ENCODE measurements around the gene ZNF618. TPM values are rescaled to one million over a fixed set of nuclear protein-coding genes. Genes with fewer than 3 reads are reported as not detected.

The ZNF618 gene
- total RNA-seq, 1 donor from 2014 or later, result 2.0 TPM

DNA sequence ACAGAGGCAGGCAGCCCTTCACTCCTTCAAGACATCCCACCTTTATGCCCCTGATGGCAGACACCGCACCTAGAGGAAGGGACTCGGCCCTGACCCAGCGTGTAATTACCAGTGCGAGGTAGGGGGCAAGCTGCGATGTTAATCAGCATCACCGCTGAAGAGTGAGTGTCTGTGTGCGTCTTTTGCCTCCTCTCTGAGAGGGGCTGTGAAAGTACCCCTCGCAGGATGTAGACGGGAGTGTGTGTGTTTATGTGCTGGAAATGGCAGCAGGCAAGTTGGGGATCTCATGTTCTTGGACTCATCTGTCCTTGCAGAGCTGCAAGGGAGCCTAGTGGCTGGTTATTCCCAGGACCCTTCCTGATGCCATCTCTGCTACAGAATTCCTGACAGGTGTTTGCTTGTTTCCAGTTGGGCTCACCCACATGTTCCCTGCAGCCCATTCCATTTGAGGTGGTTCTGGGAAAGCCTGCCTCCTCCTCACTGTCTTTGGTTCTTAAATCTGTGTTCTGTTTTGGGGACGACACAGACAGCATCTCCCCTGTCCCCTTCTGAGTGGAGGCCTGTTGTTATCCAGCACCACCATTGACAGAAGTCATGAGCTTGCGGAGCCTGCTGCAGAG, 70.5 kb downstream of the ZNF618 start:
- intact Hi-C loops (cut with DNase I), result no loop called here
- DNase-seq, result no peak
- ATAC-seq (ENCODE audit: poor library complexity), result no peak

DNA sequence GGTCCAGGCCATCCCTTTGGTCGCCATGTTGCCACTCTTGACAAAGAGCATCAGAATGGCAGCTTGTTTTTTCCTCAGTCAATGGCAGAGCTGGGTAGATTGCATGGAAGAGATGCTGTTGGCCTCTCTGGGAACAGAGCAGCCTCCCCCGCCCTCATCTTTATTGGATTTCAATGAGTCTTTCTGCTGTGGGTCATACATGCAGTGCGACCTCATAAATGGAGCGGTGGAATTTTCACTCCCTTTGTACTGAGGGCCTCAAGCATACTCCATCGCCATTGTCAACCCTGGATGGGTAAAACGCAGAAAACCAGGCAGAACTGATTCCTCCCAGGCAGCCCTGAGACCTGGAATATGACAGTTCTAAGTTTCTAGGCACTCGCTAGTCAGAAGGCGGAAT, 71.8 kb downstream of the ZNF618 start:
- ATAC-seq (ENCODE audit: poor library complexity), result no peak

DNA sequence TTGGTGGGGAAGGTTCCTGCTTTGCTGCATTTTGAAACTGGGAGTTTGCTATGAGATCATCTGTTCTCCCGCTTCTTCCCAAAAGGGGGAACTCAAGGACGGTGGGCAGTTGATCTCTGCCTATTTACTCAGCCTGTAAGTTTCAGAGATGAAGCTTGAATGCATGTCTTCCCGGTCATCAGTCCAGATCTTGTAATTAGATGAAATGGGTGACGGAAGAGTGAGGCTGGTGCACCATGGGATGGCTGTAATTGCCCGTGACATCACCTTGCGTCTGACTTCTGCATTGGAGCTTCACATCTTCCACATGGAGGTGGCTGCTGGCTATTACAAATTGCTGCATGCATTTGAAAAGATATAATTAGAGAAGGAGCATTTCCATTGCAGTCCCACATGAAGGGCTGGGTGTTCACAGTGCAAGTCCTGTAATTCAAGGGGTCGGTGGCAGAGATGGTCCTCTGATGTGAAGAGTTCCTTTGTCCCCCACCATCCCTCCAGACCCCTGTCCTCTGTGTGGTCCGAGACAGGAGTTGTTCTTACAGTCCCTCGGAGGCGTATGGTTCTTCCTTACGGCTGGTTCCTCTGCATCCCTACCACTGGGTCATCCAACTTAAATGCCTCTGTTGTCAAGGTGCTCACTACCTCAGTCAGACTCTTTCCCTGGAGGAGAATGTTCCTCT, 72.9 kb downstream of the ZNF618 start:
- DNase-seq (no peak), ATAC-seq (ENCODE audit: poor library complexity) (no peak)
- intact Hi-C loops (cut with DNase I), result no loop called here

More for the DNA sequence above, 71.8 kb downstream of the ZNF618 start:
- intact Hi-C loops (cut with DNase I), result no loop called here
- no peak for DNase-seq

DNA sequence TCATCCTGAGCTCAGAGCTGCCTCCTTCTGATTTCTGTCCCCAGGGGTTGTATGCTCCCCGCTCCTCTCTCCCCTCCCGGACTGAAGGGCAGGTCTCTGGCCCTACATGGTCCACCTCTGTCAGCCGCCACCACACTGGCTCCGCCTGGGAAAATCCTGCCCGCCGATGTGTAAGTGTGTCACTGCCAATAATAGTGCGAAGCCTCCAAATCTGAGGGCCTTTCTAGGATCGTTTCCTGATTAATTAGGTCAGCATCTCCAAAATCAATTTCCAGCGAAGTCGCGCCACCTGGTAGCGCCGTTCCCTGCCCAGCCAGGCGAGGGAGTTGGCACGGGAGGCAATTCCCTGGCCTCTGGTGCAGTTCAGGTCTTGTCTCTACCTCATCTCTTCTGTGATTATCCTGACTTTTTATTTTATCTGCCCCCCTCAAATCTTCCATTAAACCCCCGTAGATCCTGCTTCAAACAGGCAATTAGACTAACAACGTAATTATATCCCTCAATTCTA, 73.5 kb downstream of the ZNF618 start:
- intact Hi-C loops (cut with DNase I), result loop anchor here (10.0 kb wide), 1 partner anchor 45 kb away; no protein-coding TSS in a partner anchor

DNA sequence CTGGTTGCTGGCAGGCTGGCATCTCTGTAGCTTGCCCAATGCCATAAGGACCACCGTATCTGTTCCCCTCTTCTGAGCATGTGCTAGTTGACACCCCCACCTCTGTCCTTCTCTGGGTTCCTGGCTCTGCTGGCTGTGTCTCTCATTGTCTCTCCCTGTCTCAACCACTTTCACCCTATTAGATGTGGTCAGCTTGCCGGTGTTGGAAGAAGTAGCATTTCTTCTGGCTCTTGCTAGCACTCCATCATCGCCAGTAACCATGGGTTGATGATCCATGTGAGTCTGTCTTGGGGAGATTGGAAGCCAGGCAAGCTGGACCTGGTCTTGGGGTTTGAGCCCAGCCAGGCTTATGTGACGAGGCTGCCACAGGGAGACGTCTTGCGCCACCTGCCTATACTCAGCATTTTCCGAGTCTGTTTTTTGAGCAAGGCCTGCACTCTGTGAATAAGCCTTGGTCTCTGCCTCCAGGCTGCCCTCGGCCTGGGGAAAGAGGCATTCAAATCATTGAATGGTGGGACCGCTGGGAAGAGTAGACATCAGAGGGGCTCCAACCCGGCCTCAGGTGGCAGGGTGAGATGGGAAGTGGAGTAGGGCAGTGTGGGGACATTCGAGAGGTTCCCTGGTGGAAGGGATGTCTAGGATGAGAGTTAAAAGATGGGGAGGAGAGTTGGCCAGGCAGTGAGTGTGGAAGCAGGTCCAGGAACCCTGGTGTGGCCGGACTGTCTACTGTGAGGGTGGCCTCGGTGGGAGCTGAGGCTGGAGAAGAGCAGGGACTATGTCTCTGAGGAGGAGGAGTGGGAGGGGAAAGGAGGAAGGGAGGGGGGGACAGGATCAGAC, 74.3 kb downstream of the ZNF618 start:
- DNase-seq (no peak), ATAC-seq (ENCODE audit: poor library complexity) (no peak)
- intact Hi-C loops (cut with DNase I), result loop anchor here (10.0 kb wide), 1 partner anchor 46 kb away; no protein-coding TSS in a partner anchor

More for the DNA sequence above, 73.5 kb downstream of the ZNF618 start:
- ATAC-seq (ENCODE audit: poor library complexity) (no peak), DNase-seq (no peak)

DNA sequence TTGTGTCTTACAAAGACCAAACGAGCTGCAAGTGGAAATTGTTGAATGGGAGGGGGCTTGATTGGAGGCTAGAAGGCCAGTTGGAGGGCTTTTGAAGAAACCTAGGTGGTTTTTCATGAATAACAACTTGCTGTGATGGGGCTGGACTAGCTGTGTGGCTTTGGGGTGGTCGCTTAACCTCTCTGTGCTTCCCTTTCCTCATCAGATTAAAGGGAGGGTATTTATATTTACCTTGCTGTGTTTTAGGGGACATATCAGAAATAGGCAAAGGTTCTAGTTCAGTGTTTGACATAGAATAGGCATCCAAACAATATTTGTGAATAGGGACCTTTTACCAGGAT, 74.9 kb downstream of the ZNF618 start:
- intact Hi-C loops (cut with DNase I), result loop anchor here (10.0 kb wide), 1 partner anchor 46 kb away; no protein-coding TSS in a partner anchor
- DNase-seq, result no peak
- no peak for ATAC-seq (ENCODE audit: poor library complexity)

DNA sequence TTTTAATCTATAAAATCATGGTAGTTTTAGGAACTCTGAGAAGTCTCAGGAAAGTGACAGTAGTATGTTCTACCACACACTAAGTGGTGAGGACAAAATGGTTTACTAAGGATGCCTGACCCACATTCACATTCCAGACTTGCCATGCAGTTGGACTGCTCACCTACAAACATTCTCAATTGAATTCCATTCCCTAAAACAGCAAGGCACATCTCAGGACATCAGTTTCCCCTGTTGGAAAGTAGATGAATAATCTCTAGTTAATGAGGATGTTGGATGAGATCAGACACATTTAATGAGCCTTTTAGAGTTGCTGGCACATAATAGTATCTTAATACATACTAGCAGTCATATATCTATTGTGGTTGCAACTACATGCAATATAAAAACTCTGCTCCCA, 76.6 kb downstream of the ZNF618 start:
- ATAC-seq (ENCODE audit: poor library complexity), result no peak
- intact Hi-C loops (cut with DNase I), result loop anchor here (10.0 kb wide), 1 partner anchor 48 kb away; no protein-coding TSS in a partner anchor

DNA sequence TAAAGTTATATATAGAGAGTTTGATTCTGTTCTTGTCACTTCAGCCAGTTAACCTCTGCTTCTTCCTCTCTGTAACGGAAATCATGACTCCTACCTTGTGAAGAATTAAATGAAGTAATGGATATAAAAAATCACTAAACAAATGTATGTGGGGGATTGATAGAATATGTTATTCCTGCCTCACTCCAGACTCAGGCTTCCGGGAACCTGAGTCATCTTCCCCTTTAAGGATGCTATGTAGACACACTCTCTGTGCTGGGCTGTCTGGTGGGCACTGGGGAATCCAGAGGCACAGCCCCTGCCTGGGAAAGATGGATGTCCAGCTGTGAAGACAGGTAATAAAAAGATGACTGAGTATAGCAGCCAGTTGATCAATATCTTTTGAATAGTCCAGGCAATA, 77.4 kb downstream of the ZNF618 start:
- intact Hi-C loops (cut with DNase I), result loop anchor here (10.0 kb wide), 1 partner anchor 49 kb away; no protein-coding TSS in a partner anchor
- DNase-seq (no peak), ATAC-seq (ENCODE audit: poor library complexity) (no peak)

More for the DNA sequence above, 76.6 kb downstream of the ZNF618 start:
- no peak for DNase-seq

DNA sequence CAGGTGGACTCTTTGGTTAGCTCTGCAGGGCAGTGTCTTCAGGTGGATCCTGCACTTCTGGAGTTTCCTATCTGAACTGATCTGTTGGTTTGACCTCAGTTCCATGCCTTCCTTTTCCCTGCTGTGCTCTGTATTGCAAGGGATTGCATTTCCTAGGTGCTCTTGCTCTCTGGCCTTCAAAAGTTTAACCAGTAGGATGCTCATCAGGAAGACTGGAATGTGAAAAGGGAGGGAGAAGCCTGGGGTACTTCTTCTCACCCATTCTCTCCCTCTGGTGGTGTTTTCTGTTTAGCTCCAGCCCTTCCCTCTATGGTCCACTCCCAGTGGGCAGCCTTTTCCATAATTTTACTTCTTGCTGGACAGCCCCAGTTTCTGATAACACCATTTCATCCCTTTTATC, 78.5 kb downstream of the ZNF618 start:
- intact Hi-C loops (cut with DNase I), result loop anchor here (10.0 kb wide), 1 partner anchor 50 kb away; no protein-coding TSS in a partner anchor
- no peak for DNase-seq

DNA sequence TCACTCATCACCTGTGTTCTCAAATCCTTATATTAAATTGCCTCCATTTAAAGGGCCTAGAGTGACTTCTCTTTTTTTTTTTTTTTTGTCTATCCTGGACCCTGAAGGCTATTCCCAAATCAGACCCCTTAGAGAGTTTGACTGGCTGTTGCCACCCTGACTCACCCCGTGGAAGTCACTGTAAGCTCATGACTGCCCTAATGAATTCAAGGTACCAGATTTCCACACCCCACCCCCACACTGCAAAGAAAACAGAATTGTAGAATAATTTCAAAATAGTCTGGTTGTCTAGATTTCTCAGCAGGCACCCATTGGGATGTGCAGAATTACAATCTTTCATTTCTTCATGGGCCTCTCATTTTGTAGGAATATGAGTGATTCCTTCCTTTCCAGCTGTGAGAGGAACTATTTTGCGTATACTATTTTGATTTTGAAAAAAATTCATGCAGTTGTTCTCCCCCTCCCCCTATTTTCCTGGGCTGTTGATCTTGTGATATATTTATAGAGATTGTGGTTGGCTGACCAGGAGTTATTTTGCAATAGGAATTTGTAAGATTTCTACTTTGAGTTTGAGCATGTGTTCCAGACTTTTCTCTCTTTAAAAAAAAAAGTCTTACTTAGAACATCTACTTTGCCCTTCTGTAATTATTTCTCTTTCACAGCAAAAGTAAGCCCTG, 79.1 kb downstream of the ZNF618 start:
- no peak for DNase-seq
- ATAC-seq (ENCODE audit: poor library complexity), result peak; percentile 38
- intact Hi-C loops (cut with DNase I), result loop anchor here (10.0 kb wide), 1 partner anchor 50 kb away; no protein-coding TSS in a partner anchor

More for the DNA sequence above, 78.5 kb downstream of the ZNF618 start:
- ATAC-seq (ENCODE audit: poor library complexity), result no peak

DNA sequence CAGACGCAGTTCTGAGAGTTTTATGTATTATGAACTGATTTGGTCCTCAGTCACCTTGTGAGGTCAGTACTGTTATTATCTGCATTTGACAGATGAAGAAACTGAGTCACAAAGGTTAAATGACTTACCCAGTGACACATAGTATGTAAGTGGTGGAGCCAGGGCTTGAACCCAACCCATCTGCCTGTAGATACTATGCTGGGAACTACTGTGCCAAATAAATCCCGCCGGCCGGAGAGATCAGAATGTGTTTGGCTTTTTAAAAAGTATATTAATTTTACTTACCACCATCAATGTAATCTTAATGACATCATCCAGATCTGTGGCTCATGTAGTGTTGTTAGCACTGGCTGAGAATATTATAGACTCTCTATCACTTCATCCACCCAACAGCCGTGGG, 80.8 kb downstream of the ZNF618 start:
- intact Hi-C loops (cut with DNase I), result loop anchor here (10.0 kb wide), 1 partner anchor 52 kb away; no protein-coding TSS in a partner anchor
- DNase-seq (no peak), ATAC-seq (ENCODE audit: poor library complexity) (no peak)

DNA sequence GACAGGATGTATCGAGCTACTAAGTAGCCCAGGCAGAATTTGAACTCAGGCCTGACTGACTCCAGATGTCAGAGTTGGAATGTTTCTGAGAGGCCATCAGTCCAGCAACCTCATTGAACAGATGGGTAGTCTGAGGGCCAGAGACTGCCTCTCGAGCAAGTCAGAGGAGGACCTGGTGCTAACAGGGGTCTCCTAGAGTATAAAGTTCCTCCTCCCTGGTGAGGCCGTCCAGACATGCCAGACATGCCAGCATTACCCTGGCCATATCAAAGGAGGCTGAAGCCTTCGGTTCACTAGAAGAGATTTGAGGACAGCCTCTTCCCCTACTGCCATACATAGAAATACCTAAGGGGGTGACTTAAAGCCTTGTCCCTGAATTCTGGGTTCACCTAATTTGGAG, 81.2 kb downstream of the ZNF618 start:
- intact Hi-C loops (cut with DNase I), result loop anchor here (10.0 kb wide), 1 partner anchor 53 kb away; no protein-coding TSS in a partner anchor
- no peak for ATAC-seq (ENCODE audit: poor library complexity)
- no peak for DNase-seq

DNA sequence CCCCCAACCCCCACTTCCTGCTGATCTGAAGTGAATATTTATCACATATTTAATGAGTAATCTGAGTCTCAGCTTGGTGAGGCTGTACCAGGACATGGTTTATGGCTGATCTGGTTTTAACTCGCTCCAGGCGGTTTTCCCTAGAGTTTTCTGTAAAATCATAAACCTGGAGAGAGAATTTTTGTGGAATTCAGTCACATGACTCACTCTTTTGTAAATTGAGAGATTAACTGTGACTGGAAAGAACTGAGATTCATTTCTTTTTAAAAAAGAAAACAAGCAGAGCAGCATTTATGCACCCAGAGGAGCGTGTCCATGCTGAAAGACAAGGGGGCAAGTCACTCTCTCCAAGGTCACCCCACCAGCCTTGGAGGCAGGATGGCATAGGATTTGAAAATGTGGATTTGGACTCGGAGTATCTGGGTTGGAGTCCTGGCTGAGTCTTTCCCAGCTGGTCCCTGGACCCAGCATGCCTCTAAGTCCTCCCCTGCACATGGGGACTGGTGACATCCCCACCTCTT, 81.8 kb downstream of the ZNF618 start:
- intact Hi-C loops (cut with DNase I), result loop anchor here (10.0 kb wide), 1 partner anchor 53 kb away; no protein-coding TSS in a partner anchor
- DNase-seq (no peak), ATAC-seq (ENCODE audit: poor library complexity) (peak; percentile 21)

DNA sequence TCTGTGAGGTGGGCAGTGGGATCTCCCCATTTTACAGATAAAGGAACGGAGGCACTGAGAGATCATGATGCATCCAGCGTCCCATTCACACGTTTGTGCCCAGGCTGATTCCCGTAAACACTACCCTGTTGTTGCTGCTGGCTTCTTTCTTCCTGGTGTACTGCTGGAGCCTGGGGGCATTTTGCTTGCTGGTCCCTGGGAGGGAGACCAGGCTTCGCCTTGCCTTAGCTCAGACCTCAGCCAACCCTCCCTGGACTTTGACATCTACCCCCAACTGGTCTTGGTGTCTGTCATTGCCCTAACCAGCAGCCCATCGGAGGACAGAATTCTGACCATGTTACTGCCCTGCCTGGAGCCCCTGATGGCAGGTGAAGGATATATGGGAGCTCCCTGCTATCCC, 82.4 kb downstream of the ZNF618 start:
- intact Hi-C loops (cut with DNase I), result loop anchor here (10.0 kb wide), 1 partner anchor 54 kb away; no protein-coding TSS in a partner anchor
- DNase-seq (no peak), ATAC-seq (ENCODE audit: poor library complexity) (no peak)

DNA sequence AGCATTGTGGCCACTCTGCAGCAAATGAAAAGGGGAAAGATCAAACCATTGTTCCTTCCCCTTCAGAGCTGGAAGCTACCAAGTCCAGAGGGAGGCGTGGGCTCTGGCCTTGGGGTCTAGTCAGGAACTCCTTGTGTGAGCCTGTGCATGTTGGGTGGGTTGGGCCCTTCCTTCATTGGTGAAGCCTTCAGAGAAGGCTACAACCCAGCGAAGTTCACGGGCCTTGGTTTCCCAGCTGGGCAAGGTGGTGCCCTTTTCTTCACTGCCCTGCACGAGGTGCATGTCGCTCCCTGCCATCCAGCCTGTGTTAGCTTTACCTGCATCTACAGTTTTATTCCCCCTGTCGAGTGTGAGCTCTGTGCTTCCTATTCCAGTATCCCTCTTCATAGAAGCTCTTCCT, 84.7 kb downstream of the ZNF618 start:
- no peak for ATAC-seq (ENCODE audit: poor library complexity)
- DNase-seq, result no peak
- intact Hi-C loops (cut with DNase I), result no loop called here

DNA sequence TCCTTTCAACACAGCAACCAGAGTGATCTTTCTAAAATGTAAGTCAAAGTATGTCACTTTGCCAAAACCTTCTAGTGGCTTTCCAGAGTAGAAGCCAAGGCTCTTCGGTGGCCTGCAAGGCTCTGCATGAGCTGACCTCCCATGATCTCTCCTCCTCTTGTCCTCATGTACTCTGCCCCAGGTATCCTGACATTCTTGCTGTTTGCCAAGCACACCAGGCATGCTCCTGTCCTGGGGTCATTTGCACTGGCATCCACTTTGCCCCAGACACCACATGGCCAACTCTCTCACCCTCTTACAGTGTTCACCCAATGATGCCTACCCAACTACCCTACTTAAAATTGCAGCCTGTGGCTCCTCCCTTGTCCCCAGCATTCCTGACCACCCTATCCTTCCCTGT, 86.3 kb downstream of the ZNF618 start:
- DNase-seq (no peak), ATAC-seq (ENCODE audit: poor library complexity) (no peak)
- intact Hi-C loops (cut with DNase I), result no loop called here

DNA sequence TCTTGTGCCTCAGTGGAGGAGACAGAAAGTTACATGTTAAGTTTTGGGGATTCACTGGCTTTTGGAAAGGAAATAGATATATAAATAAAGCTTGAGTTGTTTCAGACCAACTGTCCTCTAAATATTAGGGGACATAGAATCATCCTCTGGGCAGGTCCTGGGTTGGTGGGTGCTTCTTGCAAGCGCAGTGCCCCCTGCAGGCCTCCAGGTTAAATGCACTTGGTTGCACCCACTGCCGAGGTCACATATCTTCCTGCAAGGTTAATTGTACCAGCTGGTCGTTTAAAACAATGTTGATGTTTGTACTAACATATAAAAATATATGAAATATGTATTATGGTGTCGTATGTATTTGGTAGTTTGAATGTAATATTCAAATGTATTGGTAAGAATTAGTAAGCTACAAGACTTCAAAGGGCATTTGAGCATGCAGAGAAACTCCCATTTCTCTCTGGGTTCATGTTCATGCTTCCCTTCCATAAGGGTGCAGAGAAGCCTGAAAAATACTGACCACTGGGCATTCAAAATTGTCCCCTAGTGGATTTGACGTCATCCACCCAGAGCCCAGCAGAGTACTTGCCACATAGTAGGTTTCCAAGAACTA, 87.0 kb downstream of the ZNF618 start:
- ATAC-seq (ENCODE audit: poor library complexity), result no peak
- intact Hi-C loops (cut with DNase I), result no loop called here

More for the DNA sequence above, 87.0 kb downstream of the ZNF618 start:
- no peak for DNase-seq

Data from Right ventricle myocardium superior (tissue), 1 donor.